Measurements from ENCODE around the gene GPC4.

GRCh38 chrX:133302775-133303445, 112.4 kb downstream of the GPC4 start:
- no peak for TF ChIP-seq CTCF (IDR thresholded peaks at IDR 0.05; ENCODE audit: low read length)
- TF ChIP-seq EZH2 (IDR thresholded peaks at IDR 0.05; ENCODE audit: borderline replicate concordance, low read length), result no peak

Measured in OCI-LY1 (cell line).